C4-2B (cell line): ENCODE results near the gene NCBP2.

Experiments used
- ZFX ChIP-seq: fragments of 450-650 bp; IDR thresholded peaks from 2 replicates; pipeline ENCODE4 v1.6.1; 2017
- TF ChIP-seq, protein P1 (sequence below): fragments of 450-650 bp; conservative IDR thresholded peaks from 2 replicates; pipeline ENCODE4 v1.5.1; 2017; ENCODE audit warnings: mild to moderate bottlenecking

DNA sequence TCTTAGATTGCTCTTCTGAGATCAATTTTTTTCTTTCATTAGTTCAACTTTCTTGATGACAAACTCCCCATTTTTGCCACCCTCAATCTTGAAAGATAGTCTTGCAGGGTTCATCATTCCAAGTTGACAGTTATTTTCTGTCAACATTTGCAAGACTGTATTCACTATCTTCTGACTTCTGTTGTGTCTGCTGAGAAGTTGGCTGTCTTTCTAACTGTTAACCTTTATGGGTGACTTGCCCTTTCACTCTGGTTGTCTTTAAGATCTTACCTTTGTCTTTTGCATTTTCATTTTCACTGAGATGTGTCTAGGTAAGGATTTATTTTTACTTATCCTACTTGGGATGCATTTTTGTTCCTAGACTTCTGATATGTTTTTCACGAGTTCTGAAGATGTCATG lies 40.9 kb upstream of the NCBP2 start:
- TF ChIP-seq, protein P1, sequence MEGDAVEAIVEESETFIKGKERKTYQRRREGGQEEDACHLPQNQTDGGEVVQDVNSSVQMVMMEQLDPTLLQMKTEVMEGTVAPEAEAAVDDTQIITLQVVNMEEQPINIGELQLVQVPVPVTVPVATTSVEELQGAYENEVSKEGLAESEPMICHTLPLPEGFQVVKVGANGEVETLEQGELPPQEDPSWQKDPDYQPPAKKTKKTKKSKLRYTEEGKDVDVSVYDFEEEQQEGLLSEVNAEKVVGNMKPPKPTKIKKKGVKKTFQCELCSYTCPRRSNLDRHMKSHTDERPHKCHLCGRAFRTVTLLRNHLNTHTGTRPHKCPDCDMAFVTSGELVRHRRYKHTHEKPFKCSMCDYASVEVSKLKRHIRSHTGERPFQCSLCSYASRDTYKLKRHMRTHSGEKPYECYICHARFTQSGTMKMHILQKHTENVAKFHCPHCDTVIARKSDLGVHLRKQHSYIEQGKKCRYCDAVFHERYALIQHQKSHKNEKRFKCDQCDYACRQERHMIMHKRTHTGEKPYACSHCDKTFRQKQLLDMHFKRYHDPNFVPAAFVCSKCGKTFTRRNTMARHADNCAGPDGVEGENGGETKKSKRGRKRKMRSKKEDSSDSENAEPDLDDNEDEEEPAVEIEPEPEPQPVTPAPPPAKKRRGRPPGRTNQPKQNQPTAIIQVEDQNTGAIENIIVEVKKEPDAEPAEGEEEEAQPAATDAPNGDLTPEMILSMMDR: no peak
- no peak for TF ChIP-seq ZFX
